Stimulated activated CD4-positive, alpha-beta T cell treated with anti-CD3 and anti-CD28 coated beads, Interleukin-1b, Interleukin-23, amount 100 ng/mL, for 24 hours (primary cell): ENCODE data around the gene TPST2.

Source experiments
- DNase-seq, 4 experiments: peaks; one replicate each; pipeline ENCODE4 v3.0.0-alpha.2; 2020; ENCODE audit warnings: low read depth in 4 of 4, low spot score in 1 of 4

TPST2 gene

DNA sequence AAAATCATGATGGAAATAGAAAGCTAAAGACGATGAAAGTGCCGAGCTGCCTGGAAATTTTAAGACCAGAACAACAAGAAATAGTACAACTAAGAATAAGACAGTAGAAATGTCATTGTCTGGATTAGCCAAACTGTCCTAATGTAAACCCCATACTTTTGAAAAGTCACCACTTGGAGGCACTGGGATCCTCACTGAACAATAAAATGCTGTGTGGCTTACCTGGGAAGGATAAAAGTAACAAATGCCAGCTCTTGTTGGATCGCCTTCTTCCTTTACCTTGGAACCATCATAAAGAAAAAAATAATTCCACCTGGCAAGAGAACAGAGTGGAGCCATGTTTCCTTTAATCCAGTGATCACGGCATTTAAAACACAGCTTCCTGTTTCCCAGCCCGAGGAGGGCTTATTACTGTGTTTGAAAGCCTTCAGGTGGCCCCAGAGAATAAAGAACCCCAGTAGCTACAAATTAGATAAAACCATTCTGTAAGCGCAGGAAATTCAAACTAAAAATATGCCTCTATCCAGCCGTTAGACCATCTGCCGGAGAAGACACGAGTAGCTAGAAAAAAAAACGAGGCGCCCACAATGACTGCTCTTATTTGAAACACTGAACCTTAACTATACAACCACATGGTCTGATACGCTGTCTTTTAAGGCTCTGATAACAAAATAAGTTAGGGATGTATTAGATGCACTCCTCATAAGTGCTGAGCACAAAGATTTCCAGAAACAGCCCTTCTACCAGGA, 110.7 kb downstream of the TPST2 start:
- DNase-seq = no peak

- no peak for DNase-seq
These were observed 112.6 kb downstream of the TPST2 start for GRCh38 chr22:26477341-26477731.

DNA sequence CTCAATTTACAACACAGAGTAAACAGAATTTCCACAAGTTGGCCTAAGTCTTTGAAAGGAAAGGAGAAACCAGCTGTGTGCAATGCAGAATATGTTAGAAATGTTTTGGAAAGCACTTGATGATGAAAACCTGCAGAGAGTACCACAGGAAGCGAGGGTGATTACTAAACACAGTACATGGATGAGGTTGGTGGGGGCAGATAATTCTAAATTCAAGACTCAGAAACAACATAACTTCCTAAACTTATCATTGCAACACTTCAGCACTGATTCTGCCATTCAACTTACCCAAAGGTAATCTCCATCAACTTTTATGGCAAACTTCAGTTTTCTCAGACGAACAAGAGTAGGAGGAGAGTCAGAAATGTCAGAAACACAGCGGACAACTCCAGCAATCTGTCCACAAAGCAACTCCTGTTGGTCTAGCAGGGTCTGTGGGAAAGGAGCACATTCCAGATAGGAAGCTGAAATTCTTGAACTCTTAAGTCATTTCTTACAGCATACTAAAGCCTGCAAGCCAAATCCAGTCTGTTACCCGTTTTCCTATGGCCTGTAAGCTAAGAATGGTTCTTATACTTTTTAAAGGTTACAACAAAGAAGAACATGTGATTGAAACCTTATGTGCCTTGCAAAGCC, 113.1 kb downstream of the TPST2 start:
- no peak for DNase-seq

- DNase-seq = no peak
These were observed 115.2 kb downstream of the TPST2 start for GRCh38 chr22:26474682-26475081.
